GM04503 (cell line): ENCODE data around the gene SALL3.
"Not testable (repeated sequence)": the region's sequence is repeated elsewhere in the genome, so short reads cannot be mapped to it uniquely, and the experiment has no call there.

ENCODE experiments used
- DNase-seq: peaks from one replicate; pipeline ENCODE4 v3.0.0-alpha.2; 2012; ENCODE audit warnings: low read depth

Gene SALL3

DNA sequence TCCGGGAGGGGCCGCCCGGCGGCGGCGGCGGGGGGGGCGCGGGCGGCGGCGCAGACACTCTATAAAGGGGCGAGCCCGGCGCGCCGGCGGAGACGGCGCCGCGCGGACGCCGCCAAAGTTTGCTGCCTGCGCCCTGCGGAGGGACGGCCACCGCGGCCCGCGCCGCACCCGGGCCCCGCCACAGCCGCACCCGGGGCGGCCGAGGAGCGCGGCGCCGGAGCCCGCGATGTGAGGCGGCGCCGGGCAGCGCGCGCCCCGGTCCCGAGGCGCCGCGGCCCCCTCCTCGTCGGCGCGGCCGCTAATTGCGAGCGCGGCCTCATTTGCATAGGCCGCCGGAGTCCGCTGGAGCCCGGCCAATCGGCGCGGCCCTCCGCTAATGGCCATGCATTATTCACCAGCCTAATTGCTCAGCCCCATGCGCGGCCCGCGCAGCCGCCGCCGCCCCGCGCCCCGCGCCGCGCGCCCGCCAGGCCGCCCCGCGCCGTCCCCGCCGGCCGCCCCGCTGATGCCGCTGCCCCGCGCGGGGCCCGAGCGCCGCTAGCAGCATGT, at the start of gene SALL3:
SALL3 (plus strand) TSS at position 89 of the 549 bp plus-strand sequence; CDS start at position 546, 457 bp downstream.
- DNase-seq, result no peak

- no peak for DNase-seq
These were observed 47.3 kb upstream of the SALL3 start for GRCh38 chr18:78932281-78932680.

DNA sequence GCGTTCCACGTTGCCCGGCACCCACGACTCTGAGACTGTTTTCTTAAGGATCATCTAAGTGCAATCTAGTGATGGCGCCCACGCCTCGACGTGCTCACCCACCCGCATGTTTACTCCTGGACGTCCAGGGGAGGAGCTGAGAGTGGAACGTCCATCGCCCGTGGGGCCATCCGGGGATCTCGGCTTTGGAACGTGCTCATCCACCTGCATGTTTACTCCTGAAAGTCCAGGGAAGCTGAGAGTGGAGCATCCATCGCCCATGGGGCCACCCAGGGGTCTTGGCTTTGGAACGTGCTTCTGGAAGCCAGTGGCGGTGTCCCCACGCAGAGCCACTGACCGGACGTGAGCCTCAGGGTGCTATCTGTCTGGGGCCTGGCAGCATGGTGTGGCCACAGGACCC, 45.6 kb upstream of the SALL3 start:
- DNase-seq, result no peak

DNA sequence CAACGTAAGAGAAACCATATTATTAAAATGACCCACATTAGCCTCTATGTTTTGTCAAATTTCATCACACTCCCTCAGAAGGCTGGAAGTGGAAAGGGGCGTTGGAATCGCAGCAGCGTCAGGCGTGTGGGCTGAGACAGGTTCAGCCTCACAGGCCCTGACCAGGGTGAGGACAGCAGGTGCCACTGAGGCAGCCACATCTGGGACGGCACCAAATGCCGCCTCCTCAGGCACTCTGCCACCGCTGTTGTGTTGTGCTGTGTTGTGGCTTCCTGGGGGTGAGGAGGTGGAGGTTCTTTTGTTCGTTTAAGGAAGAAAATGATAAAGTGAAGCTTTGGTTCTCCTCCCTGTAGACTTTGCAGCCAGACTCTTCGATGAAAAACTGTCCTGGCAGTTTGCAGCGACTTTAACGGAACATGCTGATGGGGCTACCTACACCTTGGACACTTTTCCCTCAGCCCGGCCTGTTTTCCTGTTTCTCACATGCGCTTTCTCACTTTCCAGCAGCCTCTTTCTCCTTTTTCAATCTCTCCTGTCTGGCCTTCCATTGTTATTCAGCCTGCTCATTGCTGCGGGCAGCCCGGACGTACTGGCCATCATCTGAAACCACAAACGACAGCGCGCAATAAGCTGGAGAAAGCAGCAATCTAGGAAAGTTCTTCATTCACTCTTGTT, 44.9 kb upstream of the SALL3 start:
- DNase-seq, result no peak

GRCh38 chr18:78935406-78935805, 44.2 kb upstream of the SALL3 start:
- DNase-seq, result no peak

GRCh38 chr18:78936251-78937005, 43.2 kb upstream of the SALL3 start:
- no peak for DNase-seq

GRCh38 chr18:78937166-78937565, 42.5 kb upstream of the SALL3 start:
- DNase-seq, result no peak

DNA sequence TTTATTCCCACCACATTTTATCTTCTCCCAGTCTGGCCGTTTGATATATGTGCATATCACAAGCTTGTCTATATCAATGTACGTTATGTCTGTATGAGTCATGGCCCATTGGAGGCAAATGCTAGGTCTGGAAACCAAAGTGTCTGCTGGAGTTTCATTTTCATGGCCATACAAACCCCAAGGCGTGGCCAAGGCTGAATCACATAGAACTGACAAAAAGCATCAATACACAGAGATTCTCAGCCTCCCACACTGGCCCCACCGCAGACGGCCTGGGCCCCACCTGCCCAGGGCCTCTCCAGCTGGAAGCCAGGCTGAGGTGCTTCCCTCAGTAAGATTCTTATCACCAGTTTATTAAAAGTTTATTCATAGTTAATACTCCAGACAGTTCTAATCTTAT, 40.5 kb upstream of the SALL3 start:
- DNase-seq, result no peak

DNA sequence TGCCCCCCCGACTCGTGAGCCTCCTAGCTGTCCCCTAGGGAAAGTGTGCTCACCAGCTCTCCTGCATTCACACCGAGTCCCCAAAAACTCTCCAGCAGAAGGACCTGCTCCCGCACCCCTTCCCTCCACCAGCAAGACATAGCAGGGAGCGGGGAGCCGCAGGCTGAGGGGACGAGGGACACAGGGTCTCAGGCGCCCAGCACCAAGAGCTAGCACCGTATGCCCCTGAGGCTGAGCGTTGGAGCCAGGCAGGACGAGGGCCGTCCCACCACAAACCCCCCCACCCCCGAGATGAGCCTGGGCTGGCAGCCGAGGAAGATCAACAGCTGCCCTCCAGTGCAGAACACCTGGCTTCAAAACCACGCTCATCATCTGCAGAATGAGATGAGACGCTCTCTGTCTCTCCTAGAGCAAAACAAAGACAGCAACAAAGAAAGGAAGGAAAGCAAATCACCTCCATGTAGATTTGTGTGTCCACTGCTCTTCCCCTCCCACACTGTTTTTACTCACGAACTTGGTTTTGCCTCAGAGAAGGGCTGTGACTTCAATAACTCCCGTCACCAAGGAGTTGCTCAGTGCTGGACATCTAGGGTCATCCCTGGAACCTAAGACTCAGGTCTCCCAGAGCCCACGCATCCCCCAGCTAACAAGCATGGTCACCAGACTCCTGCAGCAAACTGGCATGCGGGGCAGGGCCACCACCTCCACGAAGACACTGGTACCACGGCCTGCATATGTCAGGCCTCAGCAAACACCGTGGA, 39.7 kb upstream of the SALL3 start:
- DNase-seq, result no peak

DNA sequence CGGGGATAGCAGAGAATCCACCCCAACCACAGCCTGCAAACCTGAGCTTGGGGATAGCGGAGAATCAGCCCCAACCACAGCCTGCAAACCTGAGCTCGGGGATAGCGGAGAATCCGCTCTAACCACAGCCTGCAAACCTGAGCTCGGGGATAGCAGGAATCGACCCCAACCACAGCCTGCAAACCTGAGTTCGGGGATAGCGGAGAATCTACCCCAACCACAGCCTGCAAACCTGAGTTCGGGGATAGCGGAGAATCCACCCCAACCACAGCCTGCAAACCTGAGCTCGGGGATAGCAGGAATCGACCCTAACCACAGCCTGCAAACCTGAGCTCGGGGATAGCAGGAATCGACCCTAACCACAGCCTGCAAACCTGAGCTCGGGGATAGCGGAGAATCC, 37.4 kb upstream of the SALL3 start:
- DNase-seq, result not testable (repeated sequence)

DNA sequence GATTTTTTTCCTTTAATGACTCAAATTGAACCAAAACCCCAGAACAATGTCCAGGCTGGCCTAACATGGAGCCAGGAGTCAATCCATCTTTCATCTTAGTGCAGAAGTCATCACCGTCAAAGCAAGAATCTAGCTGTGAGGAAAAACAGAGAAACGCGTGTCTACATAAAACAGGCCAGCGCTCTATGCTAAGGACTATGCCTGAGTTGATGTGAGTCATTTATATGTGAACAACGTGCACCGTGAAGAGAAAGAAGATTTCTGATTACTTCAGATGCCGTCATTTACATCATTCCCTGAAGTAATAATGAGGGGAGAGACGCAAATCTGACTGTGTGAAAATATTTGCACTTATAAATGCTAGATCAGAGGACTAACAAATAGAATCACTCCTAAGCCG, 34.0 kb upstream of the SALL3 start:
- no peak for DNase-seq

DNA sequence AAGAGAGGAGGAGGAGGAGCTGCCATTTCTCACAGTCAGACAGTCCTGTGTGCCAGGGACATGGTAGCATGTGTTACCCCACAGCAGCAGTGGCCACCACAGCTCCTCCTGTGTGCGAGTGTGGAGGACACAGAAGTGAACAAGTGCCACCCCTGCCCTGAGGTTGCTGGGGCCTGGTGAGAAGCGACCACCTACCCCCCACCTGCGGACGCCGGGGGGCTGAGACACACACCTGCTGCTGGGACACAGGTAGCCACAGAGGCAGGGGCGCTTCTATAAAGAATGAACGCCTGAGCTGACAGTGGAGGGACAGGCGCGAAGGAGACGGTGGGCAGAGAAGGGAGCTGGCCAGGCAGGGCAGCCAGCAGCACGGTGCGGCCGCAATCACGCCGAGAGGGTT, 32.3 kb upstream of the SALL3 start:
- DNase-seq, result no peak

DNA sequence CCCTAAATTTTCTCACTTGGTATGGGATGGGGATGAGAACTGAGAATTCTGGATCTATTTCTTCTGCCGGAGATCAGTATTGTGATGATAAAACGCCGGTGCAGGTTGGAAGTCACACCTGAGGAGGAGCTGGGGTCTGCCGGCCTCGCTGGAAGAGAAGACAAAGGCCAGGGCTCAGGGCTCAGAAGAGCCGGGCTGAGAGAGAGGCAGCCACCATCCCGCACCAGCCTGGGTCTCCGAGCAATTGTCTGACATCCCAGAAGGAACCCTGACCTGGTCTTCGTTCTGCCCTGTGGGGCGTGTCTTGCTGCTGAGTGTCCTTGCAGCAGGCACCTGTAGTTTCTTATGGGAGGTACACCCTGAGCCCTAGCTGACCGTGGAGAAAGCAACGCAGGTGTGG, 31.4 kb upstream of the SALL3 start:
- DNase-seq, result no peak

GRCh38 chr18:78948707-78949106, 30.9 kb upstream of the SALL3 start:
- DNase-seq, result no peak

- no peak for DNase-seq
These were observed 30.4 kb upstream of the SALL3 start for GRCh38 chr18:78949216-78949615.

DNA sequence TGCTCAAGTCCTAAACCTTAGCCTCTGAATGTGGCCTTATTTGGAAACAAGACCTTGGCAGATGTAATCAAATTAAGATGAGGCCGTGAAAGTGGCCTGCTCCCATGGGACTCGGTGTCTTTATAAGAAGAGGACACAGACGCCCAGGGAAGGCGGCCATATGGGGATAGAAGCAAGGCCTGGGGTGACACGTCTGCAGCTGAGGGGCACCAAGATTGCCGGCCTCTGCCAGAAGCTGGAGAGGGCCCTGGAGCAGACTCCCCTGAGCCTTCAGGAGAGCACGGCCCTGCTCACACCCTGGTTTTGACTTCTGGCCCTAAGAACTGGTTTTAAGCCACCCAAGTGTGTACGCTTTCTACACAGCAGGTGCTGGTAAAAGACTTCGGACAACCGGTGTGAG, 29.2 kb upstream of the SALL3 start:
- no peak for DNase-seq

- no peak for DNase-seq
These were observed 26.1 kb upstream of the SALL3 start for GRCh38 chr18:78953566-78953965.

GRCh38 chr18:78955051-78955450, 24.6 kb upstream of the SALL3 start:
- no peak for DNase-seq

GRCh38 chr18:78957140-78957539, 22.5 kb upstream of the SALL3 start:
- DNase-seq, result no peak

GRCh38 chr18:78960709-78961108, 18.9 kb upstream of the SALL3 start:
- DNase-seq, result no peak

GRCh38 chr18:78962098-78962497, 17.5 kb upstream of the SALL3 start:
- no peak for DNase-seq

GRCh38 chr18:78964727-78965126, 14.9 kb upstream of the SALL3 start:
- DNase-seq, result not testable (repeated sequence)

DNA sequence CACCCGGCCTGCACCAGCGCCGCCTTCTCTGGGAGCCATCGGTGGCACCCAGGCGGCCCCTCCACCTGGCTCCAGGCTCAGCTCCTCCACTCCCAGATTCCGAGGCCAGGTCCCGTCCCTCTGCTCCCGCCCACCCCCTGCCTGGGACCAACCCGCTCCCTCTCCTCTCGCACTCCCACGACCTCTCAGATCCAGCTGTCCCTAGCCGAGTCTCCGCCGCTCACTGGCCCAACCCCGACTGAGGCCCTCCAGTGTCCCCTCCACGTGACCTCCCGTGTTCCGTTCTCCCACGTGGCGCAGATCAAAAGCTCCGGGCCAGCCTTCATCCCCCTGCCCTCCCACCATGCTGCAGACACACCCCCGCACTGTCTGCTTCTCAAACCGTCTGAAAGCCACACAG, 14.4 kb upstream of the SALL3 start:
- no peak for DNase-seq
